ENCODE results near the gene IGBP1.
"Not testable (repeated sequence)": the region's sequence is repeated elsewhere in the genome, so short reads cannot be mapped to it uniquely, and the experiment has no call there.

Gene IGBP1

GRCh38 chrX:70166601-70167590, 33.6 kb downstream of the IGBP1 start:
- no peak for DNase-seq
- intact Hi-C loops (cut with DNase I): no loop called here

GRCh38 chrX:70168238-70169188, 35.3 kb downstream of the IGBP1 start:
- intact Hi-C loops (cut with DNase I): no loop called here
- peak in 5 of 10 donors; percentile 12 to 86 (median 26) for DNase-seq

- intact Hi-C loops (cut with DNase I): no loop called here
- no peak for DNase-seq
These were observed 36.0 kb downstream of the IGBP1 start for GRCh38 chrX:70169281-70169680.

- intact Hi-C loops (cut with DNase I): no loop called here
- no peak for DNase-seq
These were observed 38.4 kb downstream of the IGBP1 start for GRCh38 chrX:70171624-70172023.

GRCh38 chrX:70172221-70172620, 39.0 kb downstream of the IGBP1 start:
- intact Hi-C loops (cut with DNase I): no loop called here
- DNase-seq: no peak

- no peak for DNase-seq
- intact Hi-C loops (cut with DNase I): no loop called here
These were observed 39.7 kb downstream of the IGBP1 start for GRCh38 chrX:70172964-70173363.

GRCh38 chrX:70174754-70175153, 41.5 kb downstream of the IGBP1 start:
- no peak for DNase-seq
- intact Hi-C loops (cut with DNase I): no loop called here

GRCh38 chrX:70175338-70175737, 42.1 kb downstream of the IGBP1 start:
- DNase-seq: no peak
- intact Hi-C loops (cut with DNase I): no loop called here

- DNase-seq: no peak
- intact Hi-C loops (cut with DNase I): no loop called here
These were observed 43.8 kb downstream of the IGBP1 start, which contains the start of gene DGAT2L6 for GRCh38 chrX:70176938-70177533. DGAT2L6 (plus strand) TSS chrX:70177483; CDS start chrX:70177583, 100 bp downstream.

- no peak for DNase-seq
- intact Hi-C loops (cut with DNase I): no loop called here
These were observed 49.8 kb downstream of the IGBP1 start for GRCh38 chrX:70183091-70183490.

GRCh38 chrX:70190225-70190624, 57.0 kb downstream of the IGBP1 start:
- DNase-seq: no peak
- intact Hi-C loops (cut with DNase I): no loop called here

GRCh38 chrX:70196961-70197720, 63.9 kb downstream of the IGBP1 start:
- no peak for DNase-seq
- intact Hi-C loops (cut with DNase I): no loop called here

- intact Hi-C loops (cut with DNase I): no loop called here
- no peak for DNase-seq
These were observed 68.5 kb downstream of the IGBP1 start for GRCh38 chrX:70201732-70202131.

GRCh38 chrX:70208479-70208878, 75.2 kb downstream of the IGBP1 start:
- intact Hi-C loops (cut with DNase I): no loop called here

GRCh38 chrX:70209570-70209969, 76.3 kb downstream of the IGBP1 start:
- intact Hi-C loops (cut with DNase I); DNase-seq: not testable (repeated sequence)

More at GRCh38 chrX:70208479-70208878, 75.2 kb downstream of the IGBP1 start:
- no peak for DNase-seq
